A673 (cell line): Measurements from ENCODE around the gene ZNF358. TPM values are rescaled to one million over a fixed set of nuclear protein-coding genes. Genes with fewer than 3 reads are reported as not detected.

Source experiments
- BruUV-seq: library from RNA; stranded (reverse); fragments of 400-500 nt; replicated peaks from 2 replicates; lab custom pipeline; 2021; lab: Mats Ljungman, UMichigan
- CTCF ChIA-PET: fragments of 300-600 bp; sonication (Branson Sonifier 250); formaldehyde crosslinking; loops from one replicate; lab custom pipeline; 2022; ENCODE audit warnings: antibody characterized with exemption; lab: Charles Lee
- POLR2A ChIA-PET: fragments of 300-600 bp; sonication (Branson Sonifier 250); formaldehyde crosslinking; loops from one replicate; lab custom pipeline; 2022; ENCODE audit warnings: antibody characterized with exemption; ENCODE audit not compliant: low non-redundant PET; lab: Charles Lee
- DNase-seq: peaks from one replicate; pipeline ENCODE4 v3.0.0-alpha.2; 2015; ENCODE audit warnings: low spot score
- H3K27ac ChIP-seq: fragments of 200-600 bp; sonication (generic); 2 replicates; pipeline ENCODE4 v1.5.1; 2016; ENCODE audit warnings: mixed run types, low read depth, mild to moderate bottlenecking, mixed read lengths, antibody characterized with exemption, low read length; ENCODE audit not compliant: poor library complexity, severe bottlenecking
- H3K27me3 ChIP-seq: fragments of 200-600 bp; sonication (generic); replicated peaks from 2 replicates; pipeline ENCODE4 v1.6.1; 2017; ENCODE audit warnings: mixed run types, low read depth, mild to moderate bottlenecking, mixed read lengths, antibody characterized with exemption, low read length; ENCODE audit not compliant: insufficient read depth, poor library complexity
- H3K36me3 ChIP-seq: fragments of 200-600 bp; sonication (generic); 2 replicates; pipeline ENCODE4 v1.6.1; 2016; ENCODE audit warnings: mixed run types, mild to moderate bottlenecking, mixed read lengths, antibody characterized with exemption, low read length; ENCODE audit not compliant: insufficient read depth, poor library complexity, severe bottlenecking
- H3K4me1 ChIP-seq: fragments of 200-600 bp; sonication (generic); 2 replicates; pipeline ENCODE4 v1.6.1; 2017; ENCODE audit warnings: mixed run types, mild to moderate bottlenecking, mixed read lengths, antibody characterized with exemption, low read length; ENCODE audit not compliant: insufficient read depth, poor library complexity, severe bottlenecking
- H3K4me3 ChIP-seq: fragments of 200-600 bp; sonication (generic); 2 replicates; pipeline ENCODE4 v1.5.1; 2016; ENCODE audit warnings: low read depth, mixed run types, mild to moderate bottlenecking, mixed read lengths, low read length; ENCODE audit not compliant: poor library complexity, severe bottlenecking
- H3K9me3 ChIP-seq: fragments of 200-600 bp; sonication (generic); 2 replicates; pipeline ENCODE4 v1.6.1; 2016; ENCODE audit warnings: mixed run types, low read depth, mild to moderate bottlenecking, mixed read lengths, antibody characterized with exemption, low read length; ENCODE audit not compliant: poor library complexity, severe bottlenecking
- EZH2 ChIP-seq: fragments of 200-600 bp; sonication (generic); IDR thresholded peaks from 2 replicates; pipeline ENCODE4 v1.6.1; 2017; ENCODE audit warnings: borderline replicate concordance, low read depth, mild to moderate bottlenecking, mixed read lengths, antibody characterized with exemption, low read length; ENCODE audit not compliant: poor library complexity, severe bottlenecking
- intact Hi-C: fragments of 100-400 bp; cut with micrococcal nuclease; formaldehyde crosslinking; loops from one replicate; pipeline ENCODE4 v1.10.0; 2022; ENCODE audit not compliant: unreplicated experiment
- total RNA-seq: library from RNA; stranded (reverse); gene quantifications from 2 replicates; pipeline ENCODE4 v1.2.3, GENCODE V29; 2021
- TF ChIP-seq, protein P1 (sequence below): fragments of 300-800, 200-600 bp; sonication (generic); conservative IDR thresholded peaks from 2 replicates; pipeline ENCODE4 v1.5.1; 2017; ENCODE audit warnings: low read depth, mild to moderate bottlenecking, antibody characterized with exemption, low read length, moderate library complexity, mixed read lengths

ZNF358 gene
- total RNA-seq, 1 experiment from 2014 or later = 44.1 TPM

DNA sequence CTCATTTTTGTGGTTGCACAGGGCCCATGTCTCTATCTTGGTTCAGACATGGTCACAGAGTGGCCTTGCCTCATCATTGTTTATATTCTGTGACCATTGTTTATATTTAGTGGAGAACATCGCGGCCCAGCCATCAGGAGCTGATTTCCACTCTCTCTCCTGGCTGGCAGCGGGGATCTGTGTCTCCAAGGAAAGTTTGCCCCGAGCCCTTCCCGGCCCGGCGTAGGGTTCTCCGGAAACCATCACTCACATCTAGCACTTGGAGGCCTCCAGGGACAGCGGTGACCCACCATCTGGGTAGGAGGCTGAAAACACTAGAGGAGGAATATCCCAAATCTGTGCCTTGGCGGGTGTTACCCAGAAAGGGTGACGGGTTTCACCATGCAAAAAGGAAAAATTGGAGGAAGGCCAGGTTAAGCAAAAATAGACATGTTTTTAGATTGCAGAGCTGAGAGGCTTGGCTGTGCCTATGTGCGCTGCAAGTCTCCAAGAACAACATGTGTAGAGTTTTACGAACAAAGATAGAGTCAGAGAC is 726 bp upstream of the ZNF358 start:
- BruUV-seq = TSS peak; percentile 97
- ChIA-PET POLR2A (no interaction called here), CTCF (interaction anchor here (0.6 kb wide), 1 partner anchor 21 kb away, joined by 4 read pairs; no protein-coding TSS in a partner anchor)

DNA sequence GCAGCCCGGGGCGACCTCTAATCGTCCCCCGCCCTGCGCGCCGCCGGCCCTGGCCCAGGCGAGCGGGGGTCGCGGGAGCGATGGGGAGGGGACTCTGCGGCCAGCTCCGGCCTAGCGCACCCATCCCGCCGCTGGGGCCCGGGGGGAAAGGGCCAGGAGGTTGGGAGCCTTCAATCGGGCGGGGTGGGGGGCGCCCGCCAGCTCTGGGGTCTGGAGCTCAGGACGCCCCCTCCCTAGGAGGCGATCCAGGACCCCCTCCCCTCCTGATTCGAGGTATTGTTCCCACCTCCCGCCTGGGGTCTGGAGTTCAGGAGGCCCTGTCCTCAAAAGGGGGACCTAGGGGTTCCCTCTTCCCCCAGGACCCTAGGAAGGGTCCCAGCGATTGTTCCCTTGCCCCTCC is 430 bp downstream of the ZNF358 start:
- Histone ChIP-seq H3K9me3 (no peaks in the 10 kb centered on the region), H3K27me3 (no peaks in the 10 kb centered on the region), H3K36me3 (no peaks in the 10 kb centered on the region), H3K4me3 (peak overlapping the region; percentile 79), H3K4me1 (no peaks in the 10 kb centered on the region), H3K27ac (peak overlapping the region; percentile 86)
- TF ChIP-seq, protein P1, sequence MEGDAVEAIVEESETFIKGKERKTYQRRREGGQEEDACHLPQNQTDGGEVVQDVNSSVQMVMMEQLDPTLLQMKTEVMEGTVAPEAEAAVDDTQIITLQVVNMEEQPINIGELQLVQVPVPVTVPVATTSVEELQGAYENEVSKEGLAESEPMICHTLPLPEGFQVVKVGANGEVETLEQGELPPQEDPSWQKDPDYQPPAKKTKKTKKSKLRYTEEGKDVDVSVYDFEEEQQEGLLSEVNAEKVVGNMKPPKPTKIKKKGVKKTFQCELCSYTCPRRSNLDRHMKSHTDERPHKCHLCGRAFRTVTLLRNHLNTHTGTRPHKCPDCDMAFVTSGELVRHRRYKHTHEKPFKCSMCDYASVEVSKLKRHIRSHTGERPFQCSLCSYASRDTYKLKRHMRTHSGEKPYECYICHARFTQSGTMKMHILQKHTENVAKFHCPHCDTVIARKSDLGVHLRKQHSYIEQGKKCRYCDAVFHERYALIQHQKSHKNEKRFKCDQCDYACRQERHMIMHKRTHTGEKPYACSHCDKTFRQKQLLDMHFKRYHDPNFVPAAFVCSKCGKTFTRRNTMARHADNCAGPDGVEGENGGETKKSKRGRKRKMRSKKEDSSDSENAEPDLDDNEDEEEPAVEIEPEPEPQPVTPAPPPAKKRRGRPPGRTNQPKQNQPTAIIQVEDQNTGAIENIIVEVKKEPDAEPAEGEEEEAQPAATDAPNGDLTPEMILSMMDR = no peak
- no peak for TF ChIP-seq EZH2
- no peak for DNase-seq
- BruUV-seq = no TSS peak
- ChIA-PET POLR2A (interaction anchor here (0.5 kb wide), 1 partner anchor 259 kb away, joined by 3 read pairs; no protein-coding TSS in a partner anchor), CTCF (no interaction called here)
- intact Hi-C loops = no loop called here

More for the DNA sequence above, 726 bp upstream of the ZNF358 start:
- no peak for TF ChIP-seq EZH2
- TF ChIP-seq, protein P1 = no peak
- no peak for DNase-seq
- H3K36me3 ChIP-seq = no peaks in the 10 kb centered on the region
- H3K4me1 ChIP-seq = no peaks in the 10 kb centered on the region
- H3K27ac ChIP-seq = peak overlapping the region; percentile 79
- H3K9me3 ChIP-seq = no peaks in the 10 kb centered on the region
- no peaks in the 10 kb centered on the region for H3K27me3 ChIP-seq
- H3K4me3 ChIP-seq = peak overlapping the region; percentile 48
- intact Hi-C loops = no loop called here

DNA sequence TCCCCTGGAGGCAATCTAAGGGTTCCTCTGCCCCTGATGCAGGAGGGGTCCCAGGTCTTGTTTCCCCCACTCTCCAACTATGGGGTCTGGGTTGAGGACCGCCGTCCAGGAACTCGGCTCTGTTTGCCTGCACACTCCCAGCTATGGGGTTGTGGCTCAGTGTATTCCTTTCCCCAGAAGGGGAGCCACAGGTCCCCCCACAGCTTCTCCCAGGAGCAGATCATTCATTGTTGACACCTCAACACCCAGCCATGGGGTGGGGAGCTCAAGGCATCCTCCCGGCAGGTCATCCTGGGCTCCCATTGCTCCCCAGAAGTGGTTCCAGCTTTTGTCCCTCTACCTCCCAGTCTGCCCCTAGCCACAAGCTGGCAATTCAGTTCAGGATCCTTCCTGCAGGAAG is 975 bp downstream of the ZNF358 start:
- Histone ChIP-seq H3K4me3 (peak overlapping the region; percentile 79), H3K27me3 (no peaks in the 10 kb centered on the region), H3K9me3 (no peaks in the 10 kb centered on the region), H3K36me3 (no peaks in the 10 kb centered on the region), H3K27ac (peak overlapping the region; percentile 86), H3K4me1 (peaks cover 2% of the 10 kb centered on the region)
- no TSS peak for BruUV-seq
- POLR2A ChIA-PET = no interaction called here
- CTCF ChIA-PET = no interaction called here
- TF ChIP-seq, protein P1 = no peak
- DNase-seq = no peak
- intact Hi-C loops = no loop called here
